NCI-H524 (cell line): ENCODE data around the gene TBX10.
"Not testable (repeated sequence)": the region's sequence is repeated elsewhere in the genome, so short reads cannot be mapped to it uniquely, and the experiment has no call there.

Source experiments
- DNase-seq, 2 experiments: peaks; one replicate each; lab custom pipeline; 2025; lab: John Stamatoyannopoulos, UW

Gene TBX10

GRCh38 chr11:67631411-67631810, 8.2 kb downstream of the TBX10 start:
- no peak for DNase-seq

DNA sequence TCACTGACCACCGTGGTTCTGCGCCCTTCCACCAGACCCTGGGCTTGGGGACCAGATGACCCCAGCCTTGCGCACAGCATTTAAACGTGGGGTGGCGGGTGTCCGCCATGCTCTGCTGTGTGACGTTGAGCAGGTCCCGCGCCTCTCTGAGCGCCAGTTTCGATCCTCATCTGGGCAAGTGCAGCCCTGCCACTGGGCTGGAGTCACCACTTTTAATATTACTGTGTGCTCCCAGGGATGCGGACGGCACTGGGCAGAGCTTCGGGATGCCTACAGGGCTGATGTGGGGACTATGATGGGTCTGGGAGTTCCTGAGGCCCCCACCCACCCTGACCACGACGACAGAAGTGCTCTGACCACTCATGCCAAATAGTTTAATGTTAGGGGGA, 8.6 kb downstream of the TBX10 start:
- no peak for DNase-seq

DNA sequence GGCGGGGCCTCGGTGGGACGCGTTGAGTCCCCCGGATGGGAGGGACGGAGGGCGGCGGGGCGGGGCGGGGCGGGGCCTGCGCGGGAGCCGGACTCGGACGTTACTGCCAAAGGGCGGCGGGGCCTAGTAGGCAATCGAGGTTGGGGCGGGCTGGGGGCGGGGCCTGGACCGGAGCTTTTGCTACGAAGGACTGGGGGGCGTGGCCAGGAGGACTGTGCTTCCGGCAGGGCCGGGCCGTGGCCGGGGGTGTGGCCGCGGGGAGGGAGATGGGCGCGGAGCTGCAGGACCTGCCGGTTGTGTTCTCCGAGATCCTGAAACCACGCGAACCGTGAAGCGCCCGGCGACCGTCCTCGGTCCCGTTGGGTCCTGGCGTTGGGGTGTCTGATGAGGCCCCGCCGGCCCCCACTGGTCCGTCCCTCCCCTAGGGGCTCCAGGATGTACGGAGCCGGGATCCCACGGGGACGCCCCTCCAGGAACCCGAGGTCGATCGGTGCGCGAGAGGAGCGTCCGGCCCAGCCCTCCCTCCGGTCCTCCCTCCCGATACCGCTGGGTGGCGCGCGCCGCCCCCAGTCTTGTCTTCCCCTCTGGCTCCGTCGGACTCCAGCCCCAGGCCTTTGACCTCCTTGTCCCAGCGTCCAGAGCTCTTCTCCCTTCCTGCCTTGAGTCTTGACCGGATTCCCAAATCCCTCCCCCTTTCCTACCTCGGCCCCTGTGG, 9.2 kb downstream of the TBX10 start:
- DNase-seq, result peak; percentile 73 to 93

- DNase-seq, result peak; percentile 31 to 73
Measured at GRCh38 chr11:67629386-67630227, 10.0 kb downstream of the TBX10 start, which contains the start of gene NUDT8. Gene NUDT8, minus strand, starts transcription at chr11:67629937. Its CDS starts 26 bp downstream, at chr11:67629911.

GRCh38 chr11:67628710-67629385, 10.7 kb downstream of the TBX10 start:
- no peak for DNase-seq

DNA sequence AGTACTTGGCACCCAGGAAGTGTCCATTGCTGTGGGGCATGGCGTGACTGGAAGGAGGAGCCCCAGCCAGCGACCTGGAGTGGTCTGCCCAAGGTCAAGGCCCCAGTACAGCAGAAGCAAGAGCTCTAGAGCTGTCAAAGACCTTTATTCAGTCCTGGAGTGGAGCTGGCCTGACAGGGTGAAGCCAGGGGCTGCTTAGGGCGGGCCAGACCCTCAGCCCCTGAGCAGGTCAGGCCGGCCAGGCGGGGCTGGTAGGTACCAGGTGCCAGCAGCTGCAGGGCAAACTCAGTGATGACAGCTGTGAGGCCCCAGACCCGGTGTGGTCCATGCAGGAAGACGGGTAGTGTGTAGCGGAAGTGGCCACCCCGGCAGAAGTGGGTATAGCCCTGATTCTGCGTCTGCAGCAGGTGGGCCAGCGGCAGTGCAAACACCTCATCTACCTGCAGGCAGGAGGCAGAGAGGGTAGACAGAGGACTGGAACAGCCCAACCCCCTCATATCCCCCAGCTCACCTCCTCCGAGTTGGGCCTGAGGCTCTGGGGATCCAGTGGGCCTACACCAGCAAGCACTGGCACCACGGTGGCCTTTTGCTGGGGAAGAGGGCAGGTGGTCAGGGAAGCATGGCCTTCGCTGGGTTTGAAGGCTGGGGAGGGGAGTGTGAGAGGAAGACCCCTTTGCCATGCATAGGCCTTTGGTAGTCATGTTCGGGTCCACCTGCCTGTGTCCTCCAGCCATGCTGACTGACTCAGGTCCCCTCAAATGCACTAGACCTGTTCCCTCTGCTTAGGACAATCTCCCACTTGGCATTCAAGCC, 11.5 kb downstream of the TBX10 start:
- DNase-seq, result no peak

DNA sequence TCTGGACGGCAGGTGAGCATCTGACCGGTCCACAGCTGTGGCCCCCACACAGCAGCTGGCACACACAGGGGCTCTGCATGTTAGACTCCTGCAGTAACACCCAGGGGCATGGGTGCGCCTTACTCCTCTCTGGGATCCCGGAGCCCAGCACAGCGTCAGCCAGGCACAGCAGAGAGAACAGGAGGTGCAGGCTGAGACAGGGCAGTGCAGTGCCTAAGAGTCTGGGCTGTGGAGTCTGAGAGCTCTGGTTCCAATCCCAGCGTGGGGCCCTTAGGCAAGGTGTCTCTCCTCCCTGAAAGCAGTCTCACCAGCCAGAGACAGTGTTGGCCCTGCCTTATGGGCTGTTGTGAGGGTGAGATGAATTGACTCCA, 12.1 kb downstream of the TBX10 start:
- no peak for DNase-seq

- DNase-seq, result no peak
Measured at GRCh38 chr11:67626970-67627369, 12.6 kb downstream of the TBX10 start.

GRCh38 chr11:67626131-67626833, 13.3 kb downstream of the TBX10 start:
- not testable (repeated sequence) for DNase-seq

DNA sequence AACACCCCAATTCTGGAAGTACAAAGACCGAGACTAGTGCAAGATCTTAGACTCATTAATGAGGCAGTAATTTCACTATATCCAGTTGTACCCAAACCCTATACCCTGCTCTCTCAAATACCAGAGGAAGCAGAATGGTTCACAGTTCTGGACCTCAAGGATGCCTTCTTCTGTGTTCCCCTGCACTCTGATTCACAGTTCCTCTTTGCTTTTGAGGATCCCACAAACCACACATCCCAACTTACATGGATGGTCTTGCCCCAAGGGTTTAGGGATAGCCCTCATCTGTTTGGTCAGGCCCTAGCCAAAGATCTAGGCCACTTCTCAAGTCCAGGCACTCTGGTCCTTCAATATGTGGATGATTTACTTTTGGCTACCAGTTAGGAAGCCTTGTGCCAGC, 15.8 kb downstream of the TBX10 start:
- not testable (repeated sequence) for DNase-seq

- not testable (repeated sequence) for DNase-seq
Measured at GRCh38 chr11:67622905-67623304, 16.7 kb downstream of the TBX10 start.

GRCh38 chr11:67621928-67622327, 17.6 kb downstream of the TBX10 start:
- not testable (repeated sequence) for DNase-seq

DNA sequence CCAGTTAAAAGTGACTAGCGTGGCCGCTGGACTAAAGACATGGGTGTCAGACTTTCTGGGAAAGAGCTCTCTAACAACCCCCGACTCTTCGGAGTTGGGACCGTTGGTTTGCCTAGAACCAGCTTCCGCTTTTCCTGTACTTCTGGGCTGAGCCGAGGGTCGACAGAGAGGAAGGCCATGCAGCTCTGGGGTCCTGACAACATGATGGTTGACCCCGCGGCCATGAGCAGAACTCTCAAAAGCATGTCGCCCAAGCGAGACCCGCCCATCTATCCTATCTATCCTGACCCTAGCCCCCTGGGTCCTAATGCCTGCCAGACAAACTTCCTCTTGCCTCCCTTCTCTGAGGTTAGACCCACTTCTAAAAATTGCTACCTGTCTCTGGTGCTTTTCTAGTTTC, 18.9 kb downstream of the TBX10 start:
- DNase-seq, result not testable (repeated sequence)

DNA sequence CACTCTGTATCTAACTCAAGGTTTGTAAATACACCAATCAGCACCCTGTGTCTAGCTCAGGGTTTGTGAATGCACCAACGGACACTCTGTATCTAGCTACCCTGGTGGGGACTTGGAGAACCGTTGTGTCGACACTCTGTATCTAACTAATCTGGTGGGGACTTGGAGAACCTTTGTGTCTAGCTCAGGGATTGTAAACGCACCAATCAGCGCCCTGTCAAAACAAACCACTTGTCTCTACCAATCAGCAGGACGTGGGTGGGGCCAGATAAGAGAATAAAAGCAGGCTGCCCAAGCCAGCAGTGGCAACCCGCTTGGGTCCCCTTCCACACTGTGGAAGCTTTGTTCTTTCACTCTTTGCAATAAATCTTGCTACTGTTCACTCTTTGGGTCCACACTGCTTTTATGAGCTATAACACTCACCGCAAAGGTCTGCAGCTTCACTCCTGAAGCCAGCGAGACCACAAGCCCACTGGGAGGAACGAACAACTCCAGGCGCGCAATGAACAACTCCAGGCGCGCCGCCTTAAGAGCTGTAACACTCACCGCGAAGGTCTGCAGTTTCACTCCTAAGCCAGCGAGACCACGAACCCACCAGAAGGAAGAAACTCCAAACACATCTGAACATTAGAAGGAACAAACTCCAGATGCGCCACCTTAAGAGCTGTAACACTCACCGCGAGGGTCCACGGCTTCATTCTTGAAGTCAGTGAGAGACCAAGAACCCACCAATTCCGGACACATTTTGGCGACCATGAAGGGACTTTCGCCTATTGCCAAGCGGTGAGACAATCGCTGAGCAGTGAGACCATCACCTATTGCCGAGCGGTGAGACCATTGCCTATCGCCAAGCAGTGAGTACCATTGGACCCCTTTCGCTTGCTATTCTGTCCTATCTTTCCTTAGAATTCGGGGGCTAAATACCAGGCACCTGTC, 19.6 kb downstream of the TBX10 start:
- not testable (repeated sequence) for DNase-seq

DNA sequence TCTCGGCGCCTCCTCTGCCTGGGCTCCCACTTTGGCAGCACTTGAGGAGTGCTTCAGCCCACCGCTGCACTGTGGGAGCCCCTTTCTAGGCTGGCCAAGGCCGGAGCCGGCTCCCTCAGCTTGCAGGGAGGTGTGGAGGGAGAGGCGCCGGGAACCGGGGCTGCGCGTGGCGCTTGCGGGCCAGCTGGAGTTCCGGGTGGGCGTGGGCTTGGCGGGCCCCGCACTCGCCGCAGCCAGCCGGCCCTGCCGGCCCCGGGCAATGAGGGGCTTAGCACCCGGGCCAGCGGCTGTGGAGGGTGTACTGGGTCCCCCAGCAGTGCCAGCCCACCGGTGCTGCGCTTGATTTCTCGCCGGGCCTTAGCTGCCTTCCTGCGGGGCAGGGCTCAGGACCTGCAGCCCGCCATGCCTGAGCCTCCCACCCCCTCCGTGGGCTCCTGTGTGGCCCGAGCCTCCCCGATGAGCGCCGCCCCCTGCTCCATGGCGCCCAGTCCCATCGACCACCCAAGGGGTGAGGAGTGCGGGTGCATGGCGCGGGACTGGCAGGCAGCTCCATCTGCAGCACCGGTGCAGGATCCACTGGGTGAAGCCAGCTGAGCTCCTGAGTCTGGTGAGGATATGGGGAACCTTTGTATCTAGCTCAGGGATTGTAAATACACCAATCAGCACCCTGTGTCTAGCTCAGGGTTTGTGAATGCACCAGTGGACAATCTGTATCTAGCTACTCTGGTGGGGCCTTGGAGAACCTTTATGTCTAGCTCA, 20.5 kb downstream of the TBX10 start:
- not testable (repeated sequence) for DNase-seq

GRCh38 chr11:67617243-67617953, 22.2 kb downstream of the TBX10 start:
- DNase-seq, result no peak

GRCh38 chr11:67616431-67617242, 22.9 kb downstream of the TBX10 start:
- no peak for DNase-seq
